DOHH2 (cell line): Measurements from ENCODE around the gene PYCR2.

Source experiments
- H3F3A ChIP-seq: fragments of 200-600 bp; sonication (generic), shearing (Covaris generic); 2 replicates; pipeline ENCODE4 v1.6.0; 2016; ENCODE audit warnings: antibody characterized with exemption, mild to moderate bottlenecking; ENCODE audit not compliant: control insufficient read depth, insufficient read depth
- H3K27ac ChIP-seq: fragments of 200-600 bp; sonication (generic); 2 replicates; pipeline ENCODE4 v1.5.1; 2014; ENCODE audit warnings: low read depth, mild to moderate bottlenecking, low read length, moderate library complexity
- H3K27me3 ChIP-seq: fragments of 200-600 bp; sonication (generic); 2 replicates; pipeline ENCODE4 v1.6.1; 2014; ENCODE audit warnings: mild to moderate bottlenecking, low read length, mixed read lengths; ENCODE audit not compliant: control insufficient read depth
- H3K36me3 ChIP-seq: fragments of 200-600 bp; sonication (generic); 2 replicates; pipeline ENCODE4 v1.6.1; 2014; ENCODE audit warnings: mild to moderate bottlenecking, low read length, moderate library complexity, mixed read lengths; ENCODE audit not compliant: control insufficient read depth
- H3K4me1 ChIP-seq: fragments of 200-600 bp; sonication (generic); 2 replicates; pipeline ENCODE4 v1.6.1; 2014; ENCODE audit warnings: mild to moderate bottlenecking, low read length, mixed read lengths; ENCODE audit not compliant: control insufficient read depth
- H3K4me2 ChIP-seq: fragments of 200-600 bp; sonication (generic); 2 replicates; pipeline ENCODE4 v1.6.0; 2014; ENCODE audit warnings: mild to moderate bottlenecking, low read length, moderate library complexity
- H3K4me3 ChIP-seq: fragments of 200-600 bp; sonication (generic); 2 replicates; pipeline ENCODE4 v1.5.1; 2014; ENCODE audit warnings: mild to moderate bottlenecking, low read length, mixed read lengths
- H3K79me2 ChIP-seq: fragments of 200-600 bp; sonication (generic); 2 replicates; pipeline ENCODE4 v1.6.1; 2014; ENCODE audit warnings: mild to moderate bottlenecking, low read length, mixed read lengths; ENCODE audit not compliant: control insufficient read depth
- H3K9me2 ChIP-seq: fragments of 200-600 bp; sonication (generic); replicated peaks from 2 replicates; pipeline ENCODE4 v1.6.1; 2014; ENCODE audit warnings: mild to moderate bottlenecking, low read length, mixed read lengths; ENCODE audit not compliant: control insufficient read depth
- H3K9me3 ChIP-seq: fragments of 200-600 bp; sonication (generic); 2 replicates; pipeline ENCODE4 v1.6.1; 2014; ENCODE audit warnings: antibody characterized with exemption, low read length, mixed read lengths; ENCODE audit not compliant: control insufficient read depth, insufficient read depth
- H4K20me1 ChIP-seq: fragments of 200-600 bp; sonication (generic); 2 replicates; pipeline ENCODE4 v1.6.0; 2014; ENCODE audit warnings: low read depth, mild to moderate bottlenecking, antibody characterized with exemption, low read length, moderate library complexity; ENCODE audit not compliant: control insufficient read depth, insufficient read depth
- CTCF ChIP-seq: fragments of 200-600 bp; sonication (generic); IDR thresholded peaks from one replicate; pipeline ENCODE4 v1.5.1; 2014; ENCODE audit warnings: antibody characterized with exemption, mild to moderate bottlenecking, low read depth, low read length; ENCODE audit not compliant: poor library complexity, severe bottlenecking
- EZH2phosphoT487 ChIP-seq: fragments of 200-600 bp; sonication (generic); IDR thresholded peaks from 2 replicates; pipeline ENCODE4 v1.6.1; 2017; ENCODE audit warnings: borderline replicate concordance, mild to moderate bottlenecking, antibody characterized with exemption, low read length, moderate library complexity, mixed read lengths

Gene PYCR2

DNA sequence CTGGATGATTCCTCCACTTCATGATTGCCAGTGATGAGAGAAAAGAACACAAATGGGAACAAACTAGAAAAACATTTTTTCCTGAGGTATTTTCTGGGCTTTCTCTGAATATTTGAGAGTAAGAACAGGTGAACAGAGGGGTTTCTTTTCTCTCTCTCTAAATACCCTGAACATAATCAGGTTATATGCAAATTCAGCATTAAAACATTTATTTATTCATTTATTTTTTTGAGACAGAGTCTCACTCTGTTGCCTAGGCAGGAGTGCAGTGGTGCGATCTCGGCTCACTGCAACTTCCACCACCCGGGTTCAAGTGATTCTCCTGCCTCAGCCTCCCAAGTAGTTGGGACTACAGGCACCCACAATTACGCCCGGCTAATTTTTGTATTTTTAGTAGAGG is 22.8 kb upstream of the PYCR2 start:
- H3K9me3 ChIP-seq: no peaks in the 10 kb centered on the region
- H3K4me1 ChIP-seq: peaks cover 24% of the 10 kb centered on the region
- H3K27me3 ChIP-seq: peaks cover 14% of the 10 kb centered on the region; the same call in 1 of the 2 replicates
- H3K27ac ChIP-seq: no peak overlapping the region
- no peaks in the 10 kb centered on the region for H4K20me1 ChIP-seq
- TF ChIP-seq CTCF: no peak
- no peak for TF ChIP-seq EZH2phosphoT487
- no peak overlapping the region for H3K4me3 ChIP-seq
- H3K36me3 ChIP-seq: peaks cover 3% of the 10 kb centered on the region; the same call in 1 of the 2 replicates
- no peak overlapping the region for H3K4me2 ChIP-seq
- no peaks in the 10 kb centered on the region for H3K9me2 ChIP-seq
- H3F3A ChIP-seq: no peaks in the 10 kb centered on the region
- H3K79me2 ChIP-seq: no peaks in the 10 kb centered on the region

- H3K9me2 ChIP-seq: no peaks in the 10 kb centered on the region
- H3K9me3 ChIP-seq: no peaks in the 10 kb centered on the region
- H3K4me3 ChIP-seq: no peak overlapping the region
- H3K27ac ChIP-seq: no peak overlapping the region
- no peaks in the 10 kb centered on the region for H4K20me1 ChIP-seq
- H3K36me3 ChIP-seq: peaks cover 8% of the 10 kb centered on the region; the same call in 1 of the 2 replicates
- peaks cover 28% of the 10 kb centered on the region for H3K4me1 ChIP-seq
- peaks cover 14% of the 10 kb centered on the region; the same call in 1 of the 2 replicates for H3K27me3 ChIP-seq
- H3K79me2 ChIP-seq: no peaks in the 10 kb centered on the region
- TF ChIP-seq EZH2phosphoT487 (no peak), CTCF (no peak)
- no peak overlapping the region for H3K4me2 ChIP-seq
- no peaks in the 10 kb centered on the region for H3F3A ChIP-seq
Observed at GRCh38 chr1:225946082-225946620, 22.1 kb upstream of the PYCR2 start.

DNA sequence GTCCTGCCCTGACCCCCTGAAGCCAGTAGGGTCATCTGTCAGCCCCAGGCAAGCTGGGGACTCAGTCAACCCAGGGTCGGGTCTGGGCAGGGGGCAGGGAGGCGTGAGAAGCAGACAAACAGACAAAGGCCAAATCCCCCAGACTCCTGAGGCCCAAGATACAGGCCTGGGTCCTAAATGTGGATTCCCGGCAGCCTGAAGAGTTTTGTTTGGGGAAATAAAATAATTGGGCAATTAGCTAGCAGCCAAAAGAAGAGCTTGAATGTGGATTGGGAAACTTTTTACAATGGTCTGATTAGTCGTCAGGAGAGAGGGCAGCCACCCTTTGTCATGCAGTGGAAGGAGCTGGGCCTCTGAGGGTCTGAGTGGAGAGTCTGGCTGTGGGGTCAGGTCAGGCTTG is 21.5 kb upstream of the PYCR2 start:
- Histone ChIP-seq H4K20me1 (no peaks in the 10 kb centered on the region), H3K4me3 (no peak overlapping the region), H3K4me1 (peaks cover 28% of the 10 kb centered on the region), H3F3A (no peaks in the 10 kb centered on the region), H3K79me2 (no peaks in the 10 kb centered on the region), H3K9me3 (no peaks in the 10 kb centered on the region), H3K27ac (no peak overlapping the region), H3K27me3 (peaks cover 14% of the 10 kb centered on the region; the same call in 1 of the 2 replicates), H3K36me3 (peaks cover 8% of the 10 kb centered on the region; the same call in 1 of the 2 replicates), H3K9me2 (no peaks in the 10 kb centered on the region), H3K4me2 (no peak overlapping the region)
- TF ChIP-seq CTCF: no peak
- TF ChIP-seq EZH2phosphoT487: no peak
